Memory B cell (primary cell): ENCODE measurements around the gene ZNF750.

ENCODE experiments used
- ATAC-seq: fragments of 150-1000 bp; cut with Tn5 transposase; 2 replicates; pipeline ENCODE4 v1.10.0; 2021; ENCODE audit warnings: low read depth, mild to moderate bottlenecking, moderate library complexity
- DNase-seq, 2 donors: peaks; one replicate each; pipeline ENCODE4 v3.0.0; 2022; ENCODE audit warnings: low spot score in 2 of 2
- H3K27ac Mint-ChIP-seq: one replicate; pipeline ENCODE4 v1.8.0; 2022; ENCODE audit warnings: mild to moderate bottlenecking, moderate library complexity, mixed read lengths
- H3K27me3 Mint-ChIP-seq: one replicate; pipeline ENCODE4 v1.8.0; 2022; ENCODE audit warnings: mixed read lengths
- H3K36me3 Mint-ChIP-seq: one replicate; pipeline ENCODE4 v1.8.0; 2022; ENCODE audit warnings: mild to moderate bottlenecking, mixed read lengths
- H3K4me1 Mint-ChIP-seq: one replicate; pipeline ENCODE4 v1.8.0; 2022; ENCODE audit warnings: mixed read lengths
- H3K4me3 Mint-ChIP-seq: one replicate; pipeline ENCODE4 v1.8.0; 2022; ENCODE audit warnings: mild to moderate bottlenecking, moderate library complexity, mixed read lengths
- H3K9me3 Mint-ChIP-seq: one replicate; pipeline ENCODE4 v1.8.0; 2022; ENCODE audit warnings: mixed read lengths

The ZNF750 gene

DNA sequence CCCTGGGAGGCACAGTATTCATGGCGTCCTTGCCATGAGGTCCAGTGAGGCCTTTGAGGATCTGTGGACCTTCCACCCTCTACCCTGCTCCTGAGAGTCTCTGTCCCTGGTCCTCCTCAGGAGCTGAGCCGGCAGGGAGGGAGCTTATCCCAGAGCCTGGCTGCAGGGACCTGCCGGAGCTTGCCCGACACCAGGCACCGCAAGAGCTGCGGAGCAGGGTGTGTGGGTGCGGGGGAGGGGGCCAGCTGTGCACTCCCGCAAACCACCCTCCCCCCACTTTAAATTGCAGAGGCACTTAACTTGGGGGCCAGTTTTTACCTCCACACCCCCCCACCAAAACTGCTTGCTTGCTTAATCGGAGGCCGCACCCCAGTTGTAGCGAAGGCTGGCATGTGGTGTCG, 609 bp upstream of the ZNF750 start:
- H3K27ac Mint-ChIP-seq, result no peak overlapping the region
- DNase-seq (no peak), ATAC-seq (no peak)
- H3K4me3 Mint-ChIP-seq, result no peak overlapping the region
- peaks cover 4% of the 10 kb centered on the region for H3K4me1 Mint-ChIP-seq
- no peaks in the 10 kb centered on the region for H3K9me3 Mint-ChIP-seq
- H3K27me3 Mint-ChIP-seq, result no peaks in the 10 kb centered on the region
- H3K36me3 Mint-ChIP-seq, result peaks cover 4% of the 10 kb centered on the region

DNA sequence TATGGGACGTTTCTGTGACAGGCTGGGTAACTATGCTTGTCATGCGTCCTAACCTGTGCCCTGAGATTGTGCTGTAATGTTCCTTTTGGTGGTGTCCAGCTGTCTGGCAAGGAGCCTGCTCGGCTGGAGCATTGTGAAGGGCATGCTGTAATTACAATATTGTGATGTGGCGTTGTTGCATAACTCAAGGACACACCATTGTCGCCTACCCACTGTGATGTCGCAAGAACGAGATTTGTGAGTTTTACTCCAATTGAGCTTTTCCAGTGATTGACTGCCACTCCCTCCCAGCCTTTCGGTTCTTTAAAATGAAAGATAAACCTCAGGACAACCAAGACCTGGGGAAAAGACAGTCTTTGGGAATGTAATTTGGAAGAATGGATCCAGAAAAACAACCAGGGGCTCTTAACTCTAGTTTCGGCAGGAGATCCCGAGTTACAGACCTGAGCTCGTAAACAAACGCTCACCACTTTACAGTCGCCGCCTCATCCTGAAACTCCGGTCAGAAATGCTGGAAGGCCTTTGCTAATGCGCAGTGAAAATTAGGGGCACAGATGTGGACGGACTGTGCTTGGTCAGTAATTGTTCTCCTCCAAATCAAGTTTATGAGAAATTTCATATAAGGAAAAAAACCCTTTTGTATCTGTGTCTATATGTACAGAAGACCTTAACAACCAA, 1.3 kb downstream of the ZNF750 start:
- H3K36me3 Mint-ChIP-seq, result peaks cover 3% of the 10 kb centered on the region
- no peak for DNase-seq
- H3K27me3 Mint-ChIP-seq, result no peaks in the 10 kb centered on the region
- H3K27ac Mint-ChIP-seq, result no peak overlapping the region
- H3K9me3 Mint-ChIP-seq, result no peaks in the 10 kb centered on the region
- H3K4me1 Mint-ChIP-seq, result no peaks in the 10 kb centered on the region
- no peak for ATAC-seq
- no peak overlapping the region for H3K4me3 Mint-ChIP-seq

DNA sequence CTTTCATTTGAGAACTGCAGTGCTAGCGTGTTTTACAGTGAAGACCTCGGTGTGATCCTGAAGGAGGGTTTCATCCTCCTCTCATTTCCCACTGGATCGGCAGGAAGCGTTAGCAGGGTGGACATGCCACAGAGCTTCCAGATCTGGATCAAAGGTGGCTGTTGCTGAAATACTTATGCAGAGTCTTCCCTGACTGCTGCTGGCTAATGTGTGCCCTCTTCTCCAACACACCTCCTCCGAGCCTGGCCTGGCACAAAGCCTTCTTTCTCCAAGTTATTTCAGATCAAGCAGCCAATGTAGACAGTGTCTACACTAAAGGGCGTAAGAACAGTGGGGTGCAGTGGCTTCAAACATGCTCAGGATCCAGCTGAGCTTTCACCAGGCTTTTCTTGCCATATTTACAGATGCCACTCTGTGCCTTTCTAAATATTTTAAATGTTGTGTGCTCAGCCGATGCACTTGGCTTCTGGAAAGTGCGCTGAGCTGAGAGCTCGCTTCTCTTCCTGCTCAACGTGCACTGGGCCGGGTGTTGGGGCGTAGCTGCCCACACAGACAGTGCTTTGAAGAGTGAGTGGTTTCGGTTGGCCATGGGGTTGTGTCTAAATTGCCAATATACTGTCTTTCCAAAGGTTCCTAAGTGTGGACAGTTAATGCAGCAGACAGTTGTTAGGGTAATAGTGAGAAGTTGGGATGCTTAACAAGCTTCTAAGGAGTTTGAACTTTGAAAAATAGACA, 2.1 kb downstream of the ZNF750 start:
- ATAC-seq, result no peak
- Mint-ChIP-seq H3K36me3 (peaks cover 3% of the 10 kb centered on the region), H3K4me1 (no peaks in the 10 kb centered on the region), H3K9me3 (no peaks in the 10 kb centered on the region), H3K4me3 (no peak overlapping the region), H3K27ac (no peak overlapping the region), H3K27me3 (no peaks in the 10 kb centered on the region)
- DNase-seq, result no peak

DNA sequence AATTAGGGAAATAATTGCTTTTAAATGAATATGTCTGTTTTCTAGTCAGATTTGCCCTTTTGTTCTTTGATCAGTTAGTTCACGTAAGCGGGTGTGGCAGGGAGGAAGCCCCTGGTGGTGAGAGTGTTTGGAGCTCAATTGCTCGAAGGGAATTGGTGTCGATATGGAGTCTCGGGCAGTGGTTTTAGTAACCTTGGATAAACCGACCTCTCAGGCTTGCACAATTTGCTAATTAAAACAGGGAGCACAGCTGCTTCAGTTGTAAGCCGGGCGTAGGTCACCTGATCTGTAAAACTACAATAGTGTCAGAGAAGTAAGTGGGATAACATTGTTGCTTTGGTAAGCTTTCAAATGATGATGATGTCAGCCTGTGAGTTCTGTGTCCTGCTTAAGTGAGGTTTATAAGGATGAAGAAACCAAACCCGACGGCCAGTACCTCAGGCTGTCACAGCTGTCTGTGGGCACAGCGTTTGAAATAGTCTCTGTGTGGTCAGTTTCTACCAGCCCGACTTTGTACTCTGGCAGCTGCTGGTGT, 2.9 kb downstream of the ZNF750 start:
- Mint-ChIP-seq H3K4me3 (no peak overlapping the region), H3K9me3 (no peaks in the 10 kb centered on the region), H3K4me1 (no peaks in the 10 kb centered on the region), H3K27me3 (no peaks in the 10 kb centered on the region), H3K27ac (no peak overlapping the region), H3K36me3 (no peaks in the 10 kb centered on the region)
- DNase-seq, result no peak
- no peak for ATAC-seq

DNA sequence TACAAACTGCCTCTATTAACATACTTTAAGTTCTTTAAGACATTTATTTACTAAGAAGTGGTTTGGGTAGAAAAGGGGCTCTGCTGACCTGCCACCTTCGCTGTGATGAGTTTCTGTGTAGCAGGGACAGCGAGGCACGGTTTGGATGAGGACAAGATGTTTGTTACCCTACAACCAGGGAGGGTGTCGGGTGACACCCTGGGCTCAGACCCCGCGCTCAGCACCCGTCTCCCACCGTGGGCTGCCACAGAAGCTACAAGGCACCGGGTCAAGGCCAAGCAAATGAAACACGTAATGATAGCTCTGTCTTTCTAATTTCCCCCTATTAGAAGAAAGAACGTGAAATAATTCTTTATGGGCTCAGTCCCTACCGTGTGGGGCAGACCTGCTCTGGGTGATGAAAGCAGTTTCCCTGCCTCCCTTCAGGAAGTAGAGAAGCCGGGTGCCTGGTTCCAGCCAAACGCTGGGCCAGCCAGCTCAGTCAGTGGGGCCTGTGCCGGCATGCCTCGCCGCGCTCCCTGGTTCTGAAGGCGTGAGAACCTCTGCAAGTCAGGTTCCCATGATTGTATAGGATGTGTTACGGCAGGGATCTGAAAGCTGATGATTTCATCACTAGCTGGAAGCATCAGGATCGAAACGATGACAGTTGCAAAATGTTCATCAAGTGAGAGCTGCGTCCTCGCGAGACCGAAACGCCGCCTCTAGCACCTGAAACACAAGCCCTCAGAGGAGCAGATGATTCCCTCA, 3.9 kb downstream of the ZNF750 start:
- no peaks in the 10 kb centered on the region for H3K36me3 Mint-ChIP-seq
- DNase-seq (no peak), ATAC-seq (no peak)
- H3K4me1 Mint-ChIP-seq, result no peaks in the 10 kb centered on the region
- no peaks in the 10 kb centered on the region for H3K27me3 Mint-ChIP-seq
- H3K9me3 Mint-ChIP-seq, result no peaks in the 10 kb centered on the region
- H3K4me3 Mint-ChIP-seq, result no peak overlapping the region
- no peak overlapping the region for H3K27ac Mint-ChIP-seq

DNA sequence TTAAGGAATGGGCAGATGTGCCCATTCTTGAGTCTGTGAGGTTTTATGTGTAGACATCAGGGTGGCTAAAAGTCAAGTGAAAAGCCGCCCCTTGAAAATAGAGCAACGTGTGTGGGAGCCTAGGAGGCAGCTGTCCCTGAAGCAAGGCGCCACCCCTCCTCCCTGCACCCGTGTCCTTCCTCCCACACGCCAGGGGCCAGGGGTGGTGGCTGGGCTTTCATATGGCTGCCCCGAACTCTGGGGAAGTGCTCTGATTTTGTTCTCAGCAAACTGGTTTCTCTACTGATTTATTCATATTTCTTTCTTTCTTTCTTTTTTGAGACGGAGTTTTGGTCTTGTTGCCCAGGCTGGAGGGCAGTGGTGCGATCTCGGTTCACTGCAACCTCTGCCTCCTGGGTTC, 4.7 kb downstream of the ZNF750 start:
- Mint-ChIP-seq H3K9me3 (no peaks in the 10 kb centered on the region), H3K27me3 (no peaks in the 10 kb centered on the region), H3K36me3 (no peaks in the 10 kb centered on the region), H3K4me1 (no peaks in the 10 kb centered on the region), H3K4me3 (no peak overlapping the region), H3K27ac (no peak overlapping the region)
- DNase-seq (no peak), ATAC-seq (no peak)

DNA sequence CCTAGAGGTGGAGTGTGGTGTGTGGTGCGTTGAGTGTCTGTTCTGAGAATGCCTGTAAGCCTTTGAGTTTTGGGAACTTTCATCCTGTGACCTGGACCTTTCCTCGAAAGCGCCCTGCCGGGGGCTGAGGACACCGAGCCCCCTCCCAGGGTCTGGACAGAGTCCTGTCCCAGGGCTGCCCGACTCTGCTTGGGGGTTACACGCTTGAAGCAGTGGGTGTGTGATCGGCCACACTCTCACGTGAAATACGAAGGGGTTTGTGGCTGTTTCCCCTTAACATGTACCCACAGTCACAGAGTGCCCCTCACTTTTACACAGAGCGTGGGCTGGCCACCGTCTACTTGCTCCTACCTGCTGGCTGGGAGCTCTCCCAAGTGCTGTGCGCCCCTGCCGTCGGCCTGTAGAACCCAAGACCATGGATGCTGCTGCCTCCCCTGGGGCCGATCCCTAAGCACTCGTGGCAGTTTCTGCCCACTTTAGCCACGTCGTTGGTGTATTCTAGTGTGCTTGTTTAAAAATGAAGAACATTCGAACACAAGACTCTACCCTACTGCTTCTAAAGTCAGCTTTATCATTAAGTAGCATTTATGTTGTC, 6.8 kb downstream of the ZNF750 start:
- no peak for DNase-seq
- no peak overlapping the region for H3K27ac Mint-ChIP-seq

DNA sequence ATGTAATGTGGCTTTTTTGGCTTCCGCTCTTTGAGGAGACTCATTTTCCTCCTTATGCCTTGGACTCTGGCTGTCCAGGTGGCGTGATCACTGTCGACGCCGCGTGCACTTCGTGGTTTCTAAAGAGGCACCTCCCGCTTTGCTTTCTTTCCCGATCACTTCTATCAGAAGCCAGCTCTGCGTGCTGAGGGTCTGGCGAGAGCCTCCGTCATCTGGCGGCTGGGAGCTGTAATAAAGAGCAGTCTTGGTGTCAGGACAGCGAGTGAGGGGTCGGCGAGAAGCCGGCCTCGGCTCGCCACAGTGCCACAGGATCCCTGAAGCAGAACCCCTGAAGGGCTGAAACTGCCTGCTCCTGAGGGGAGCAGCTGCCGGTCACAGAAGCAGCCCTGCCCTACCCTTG, 7.4 kb downstream of the ZNF750 start:
- ATAC-seq, result no peak
- Mint-ChIP-seq H3K4me3 (no peak overlapping the region), H3K36me3 (peaks cover 18% of the 10 kb centered on the region), H3K4me1 (no peaks in the 10 kb centered on the region), H3K9me3 (no peaks in the 10 kb centered on the region), H3K27ac (no peak overlapping the region), H3K27me3 (no peaks in the 10 kb centered on the region)
- no peak for DNase-seq

More for the DNA sequence above, 6.8 kb downstream of the ZNF750 start:
- Mint-ChIP-seq H3K27me3 (no peaks in the 10 kb centered on the region), H3K4me3 (no peak overlapping the region), H3K4me1 (no peaks in the 10 kb centered on the region), H3K36me3 (peaks cover 14% of the 10 kb centered on the region), H3K9me3 (no peaks in the 10 kb centered on the region)
- no peak for ATAC-seq

DNA sequence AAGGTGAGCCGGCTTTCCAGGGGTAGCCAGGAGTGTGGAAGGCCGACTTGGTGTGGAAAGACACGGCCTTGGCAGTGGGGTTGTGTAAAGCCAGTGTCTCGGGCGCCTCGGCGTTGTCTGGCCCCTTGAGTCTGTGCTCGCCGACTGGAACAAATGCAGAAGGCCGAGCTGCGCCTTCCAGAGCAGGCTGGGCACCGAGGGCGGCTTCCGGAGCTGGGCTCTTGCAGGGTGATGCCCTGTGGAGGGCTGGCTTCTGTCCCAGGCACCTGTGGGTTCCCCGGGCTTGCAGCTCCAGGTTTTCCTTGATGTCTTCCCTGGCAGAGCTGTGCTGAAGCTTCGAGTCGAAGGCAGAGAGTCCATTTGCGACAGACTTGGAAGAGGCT, 8.0 kb downstream of the ZNF750 start:
- Mint-ChIP-seq H3K9me3 (no peaks in the 10 kb centered on the region), H3K4me1 (no peaks in the 10 kb centered on the region)
- ATAC-seq, result no peak

DNA sequence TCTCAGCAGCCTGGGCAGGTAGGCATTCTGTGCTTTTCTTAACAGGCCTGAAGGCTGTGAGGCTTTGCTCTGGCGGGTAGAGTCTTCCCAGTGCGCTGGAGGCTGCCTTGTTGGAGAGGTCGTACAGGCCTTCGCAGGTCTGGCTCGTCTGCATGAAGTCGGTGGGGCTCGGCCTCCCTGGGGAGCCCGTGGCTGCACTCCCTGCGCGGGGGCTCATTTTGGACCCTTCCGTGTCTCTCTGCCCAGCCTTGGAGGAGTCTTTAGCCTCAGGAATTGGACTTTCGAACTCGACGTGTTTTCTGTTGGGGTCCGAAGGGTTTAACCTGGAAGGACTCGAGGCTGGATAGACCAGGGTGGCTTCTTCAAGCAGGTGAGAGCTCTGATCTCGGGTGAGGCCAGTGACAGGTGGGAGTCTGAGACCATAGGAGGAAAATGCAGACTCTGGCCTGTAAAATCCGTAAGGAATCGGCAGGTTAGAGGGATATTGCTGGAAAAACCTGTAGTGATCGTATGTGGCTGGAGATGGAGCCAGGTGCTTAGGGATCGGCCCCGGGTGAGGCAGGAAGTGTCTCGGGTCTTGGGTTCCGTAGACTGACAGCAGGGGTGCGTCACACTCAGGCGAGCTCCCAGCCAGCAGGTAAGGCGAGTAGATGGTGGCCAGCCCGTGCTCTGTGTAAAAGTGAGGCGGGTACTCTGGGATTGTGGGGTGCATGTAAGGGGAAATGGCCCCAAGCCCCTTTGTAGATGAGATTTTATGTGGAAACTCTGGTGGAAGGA, 8.6 kb downstream of the ZNF750 start:
- Mint-ChIP-seq H3K36me3 (peaks cover 18% of the 10 kb centered on the region), H3K4me1 (no peaks in the 10 kb centered on the region), H3K9me3 (no peaks in the 10 kb centered on the region), H3K27me3 (no peaks in the 10 kb centered on the region), H3K27ac (no peak overlapping the region), H3K4me3 (no peak overlapping the region)
- no peak for DNase-seq
- no peak for ATAC-seq

More for the DNA sequence above, 8.0 kb downstream of the ZNF750 start:
- H3K4me3 Mint-ChIP-seq, result no peak overlapping the region
- peaks cover 18% of the 10 kb centered on the region for H3K36me3 Mint-ChIP-seq
- no peak for DNase-seq
- H3K27me3 Mint-ChIP-seq, result no peaks in the 10 kb centered on the region
- no peak overlapping the region for H3K27ac Mint-ChIP-seq

DNA sequence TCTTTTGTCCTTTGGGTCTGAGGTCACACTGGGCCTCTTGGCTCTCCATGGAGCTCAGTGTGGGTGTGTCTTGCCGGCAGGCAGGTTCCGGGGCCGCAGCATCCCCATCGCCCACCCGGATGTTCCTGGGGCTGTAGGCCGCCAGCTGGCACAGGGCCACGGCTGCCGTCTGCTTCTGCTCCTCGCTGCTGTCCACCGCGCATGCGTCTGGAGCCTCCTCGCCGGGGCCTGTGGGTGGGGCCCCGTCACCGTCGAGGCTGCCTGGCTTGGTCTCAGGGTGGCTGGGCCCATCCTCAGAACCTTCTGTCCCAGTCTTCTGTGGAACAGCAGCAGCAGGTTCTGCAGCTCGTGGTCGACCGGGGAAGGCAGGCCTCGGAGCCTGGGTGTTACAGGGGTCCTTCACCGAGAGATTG, 9.6 kb downstream of the ZNF750 start:
- Mint-ChIP-seq H3K9me3 (no peaks in the 10 kb centered on the region), H3K27me3 (no peaks in the 10 kb centered on the region), H3K27ac (no peak overlapping the region), H3K4me3 (no peak overlapping the region), H3K36me3 (peaks cover 18% of the 10 kb centered on the region), H3K4me1 (no peaks in the 10 kb centered on the region)
- DNase-seq (no peak), ATAC-seq (no peak)

DNA sequence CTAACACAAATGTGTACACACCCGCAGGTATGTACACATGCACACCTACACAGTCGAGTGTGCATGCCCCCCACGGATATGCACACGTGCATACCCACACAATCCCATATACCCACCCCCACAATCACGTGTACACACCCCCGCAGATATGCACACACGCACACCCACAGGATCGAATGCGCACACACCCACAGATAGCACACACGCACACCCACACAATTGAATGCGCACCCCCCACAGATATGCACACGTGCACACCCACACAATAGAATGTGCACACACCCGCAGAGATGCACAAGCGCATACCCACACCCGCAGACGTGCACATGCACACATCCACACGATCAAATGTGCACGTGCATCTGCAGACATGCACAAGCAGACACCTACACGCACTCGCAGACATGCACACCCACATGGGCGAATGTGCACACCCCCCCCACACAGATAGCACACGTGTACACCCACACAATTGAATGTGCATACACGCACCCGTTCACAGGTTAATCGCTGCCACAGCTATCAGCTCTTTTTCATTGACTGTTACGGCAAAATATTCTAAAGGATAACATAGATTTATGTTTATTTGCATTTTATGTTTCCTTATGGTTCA, 10.8 kb downstream of the ZNF750 start:
- ATAC-seq (no peak), DNase-seq (no peak)
- no peaks in the 10 kb centered on the region for H3K27me3 Mint-ChIP-seq
- H3K4me1 Mint-ChIP-seq, result no peaks in the 10 kb centered on the region
- H3K27ac Mint-ChIP-seq, result no peak overlapping the region
- no peak overlapping the region for H3K4me3 Mint-ChIP-seq
- H3K36me3 Mint-ChIP-seq, result peaks cover 18% of the 10 kb centered on the region
- no peaks in the 10 kb centered on the region for H3K9me3 Mint-ChIP-seq

DNA sequence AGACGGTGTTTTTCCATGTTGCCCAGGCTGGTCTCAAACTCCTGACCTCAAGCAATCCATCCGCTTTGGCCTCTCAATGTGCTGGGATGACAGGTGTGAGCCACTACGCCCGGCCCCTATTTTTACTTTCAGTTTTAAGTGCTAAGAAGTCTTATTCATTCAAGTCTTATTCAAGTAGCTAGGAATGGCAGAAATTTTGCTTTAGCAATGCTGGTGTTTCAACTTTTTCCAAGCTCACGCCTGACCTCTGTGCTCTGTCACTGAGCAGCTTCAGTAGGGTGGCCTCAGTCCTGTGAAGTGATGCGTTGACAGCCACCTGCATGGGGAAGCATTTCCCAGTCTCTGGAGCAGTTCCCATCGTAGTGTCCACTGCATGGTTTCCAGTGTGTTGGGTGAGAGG, 12.9 kb downstream of the ZNF750 start:
- ATAC-seq (no peak), DNase-seq (no peak)
- H3K4me1 Mint-ChIP-seq, result no peaks in the 10 kb centered on the region
- H3K36me3 Mint-ChIP-seq, result peaks cover 27% of the 10 kb centered on the region
- no peak overlapping the region for H3K27ac Mint-ChIP-seq
- no peak overlapping the region for H3K4me3 Mint-ChIP-seq
- no peaks in the 10 kb centered on the region for H3K9me3 Mint-ChIP-seq
- no peaks in the 10 kb centered on the region for H3K27me3 Mint-ChIP-seq
